Measurements from ENCODE around the gene DIPK1A. TPM values are rescaled to one million over a fixed set of nuclear protein-coding genes. Genes with fewer than 3 reads are reported as not detected.
A peak's percentile ranks its signal among the peaks of the same experiment; 100 is the strongest.

Gene DIPK1A
- total RNA-seq, 1 experiment from 2014 or later = 3.8 TPM

DNA sequence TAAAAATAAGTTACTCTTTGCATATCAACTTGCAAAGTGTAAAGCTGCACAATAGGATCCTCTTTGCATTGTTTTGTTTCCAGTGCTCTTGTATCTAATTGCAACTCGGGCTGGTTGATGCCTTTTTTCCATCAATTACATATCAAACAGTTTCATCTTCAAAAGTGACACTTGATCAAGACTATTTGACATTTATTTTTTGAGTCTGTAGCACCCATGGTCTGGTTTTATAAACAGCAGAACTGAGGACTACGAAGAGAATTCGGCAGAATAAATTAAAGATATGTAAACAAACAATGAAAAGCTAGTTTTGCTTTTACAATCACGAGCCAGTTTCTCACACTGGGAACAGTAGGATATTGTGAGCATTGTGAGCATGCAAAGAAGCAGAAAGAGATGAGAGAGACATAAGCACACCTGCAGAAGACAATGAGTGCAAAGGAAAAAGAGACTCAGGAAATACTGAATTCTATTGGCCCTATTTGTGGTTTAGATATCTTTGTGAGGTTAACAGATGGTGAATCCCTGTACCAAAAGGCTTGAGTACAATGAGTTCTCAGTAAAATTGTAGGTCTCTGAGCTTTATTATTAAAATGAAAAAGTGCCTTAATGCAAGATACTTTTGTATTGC is 84.1 kb downstream of the DIPK1A start:
- no peak overlapping the region for H4K8ac ChIP-seq (replicated peaks; ENCODE audit: insufficient read length, low read depth, low read length)

More for the DNA sequence above, 84.1 kb downstream of the DIPK1A start:
- Histone ChIP-seq H3K4me2 (ENCODE audit: insufficient read depth, insufficient read length, low read length) (no peak overlapping the region), H2BK20ac (ENCODE audit: low read depth, low read length, poor library complexity, severe bottlenecking) (no peak overlapping the region), H4K5ac (ENCODE audit: insufficient read length, low read depth, low read length) (no peak overlapping the region), H3K14ac (ENCODE audit: insufficient read depth, low read length) (no peak overlapping the region), H3K4ac (ENCODE audit: low read depth, low read length) (no peak overlapping the region), H2BK15ac (ENCODE audit: low read depth, low read length) (no peak overlapping the region), H3K9me3 (ENCODE audit: control insufficient read depth, low read depth, low read length) (no peaks in the 10 kb centered on the region), H3K79me2 (ENCODE audit: insufficient read depth, low read length) (no peaks in the 10 kb centered on the region), H2AK5ac (ENCODE audit: insufficient read length, low read length) (no peak overlapping the region), H4K91ac (ENCODE audit: insufficient read length, low read depth, low read length) (no peak overlapping the region), H3K27me3 (ENCODE audit: insufficient read depth, low read length) (no peaks in the 10 kb centered on the region), H4K20me1 (ENCODE audit: control insufficient read depth, insufficient read depth, insufficient read length) (no peaks in the 10 kb centered on the region), H3K23me2 (ENCODE audit: insufficient read length, low read depth, low read length, poor library complexity, severe bottlenecking) (no peaks in the 10 kb centered on the region), H3K56ac (ENCODE audit: insufficient read length, low read depth, low read length) (no peak overlapping the region), H3K4me1 (ENCODE audit: insufficient read depth, low read length) (no peaks in the 10 kb centered on the region), H2BK12ac (ENCODE audit: insufficient read length, low read depth, low read length) (no peak overlapping the region), H3K79me1 (ENCODE audit: insufficient read depth, low read depth, low read length, poor library complexity, severe bottlenecking) (no peaks in the 10 kb centered on the region), H3K9ac (ENCODE audit: extremely low read depth, insufficient read length, low read length) (no peak overlapping the region), H3T11ph (ENCODE audit: low read length) (no peak overlapping the region), H2BK5ac (ENCODE audit: insufficient read length, low read length) (no peak overlapping the region), H2BK120ac (ENCODE audit: low read depth, low read length, poor library complexity, severe bottlenecking) (no peak overlapping the region), H3K18ac (ENCODE audit: insufficient read length, low read depth, low read length) (no peak overlapping the region), H2AFZ (ENCODE audit: low read length) (no peak overlapping the region), H3K23ac (ENCODE audit: insufficient read length, low read depth, low read length) (no peak overlapping the region), H3K27ac (ENCODE audit: insufficient read length, low read depth, low read length) (no peak overlapping the region)
- WGBS (ENCODE audit: extremely low coverage, insufficient read length, low lambda C conversion rate) = no CpG with 5 or more reads among the region's 4 CpGs
- Mint-ChIP-seq H3K27ac (peak overlapping the region in 1 of 3 experiments; percentile 48; a peak in 2 of 7 replicates), H3K4me3 (no peak overlapping the region), H3K9me3 (peaks cover 6 to 8% of the 10 kb centered on the region in 2 experiments), H3K27me3 (ENCODE audit: low read depth) (no peaks in the 10 kb centered on the region), H3K4me1 (peaks cover 11 to 12% of the 10 kb centered on the region in 2 experiments), H3K36me3 (ENCODE audit: insufficient read depth in 1 of 3, low read depth in 3 of 3) (peaks cover 3 to 4% (median 3%) of the 10 kb centered on the region in 3 experiments; a peak in 6 of 7 replicates)
- no peak for TF ChIP-seq CTCF (conservative IDR thresholded peaks at IDR 0.05)
- no peak for DNase-seq

Measured in H9 (cell line).